Tibial nerve (tissue), 3 donors: ENCODE data around the gene BCL2L14.

Experiments used
- CTCF ChIP-seq, 5 experiments: fragments of 200-600 bp in 3 of 5; fragments of 450-650 bp in 2 of 5; sonication (generic) in 3 of 5; IDR thresholded peaks; one replicate each; pipeline ENCODE4 v1.5.1; 2016 to 2019; ENCODE audit warnings: antibody characterized with exemption in 5 of 5, mild to moderate bottlenecking in 3 of 5, moderate library complexity in 2 of 5
- POLR2A ChIP-seq, 2 donors: fragments of 450-650 bp; IDR thresholded peaks; one replicate each; pipeline ENCODE4 v1.6.1; 2017; ENCODE audit warnings: antibody characterized with exemption in 2 of 2, mild to moderate bottlenecking in 2 of 2, moderate library complexity in 2 of 2

GRCh38 chr12:12034344-12034743 is 36.4 kb upstream of the BCL2L14 start:
- TF ChIP-seq CTCF (IDR thresholded peaks at IDR 0.05) (no peak), POLR2A (IDR thresholded peaks at IDR 0.05) (no peak)
